SK-N-MC (cell line): ENCODE data around the gene PROSER3.

Source experiments
- EZH2 ChIP-seq: fragments of 200-600 bp; sonication (generic); IDR thresholded peaks from one replicate; pipeline ENCODE4 v1.6.1; 2017; ENCODE audit warnings: antibody characterized with exemption
- POLR2AphosphoS5 ChIP-seq: IDR thresholded peaks from 2 replicates; pipeline ENCODE4 v1.6.1; 2012; ENCODE audit warnings: mild to moderate bottlenecking, low read depth, low read length, borderline replicate concordance

GRCh38 chr19:35713506-35713850 lies 44.5 kb upstream of the PROSER3 start:
- no peak for TF ChIP-seq EZH2
- no peak for TF ChIP-seq POLR2AphosphoS5
